ENCODE data around the gene EN1.

The EN1 gene

DNA sequence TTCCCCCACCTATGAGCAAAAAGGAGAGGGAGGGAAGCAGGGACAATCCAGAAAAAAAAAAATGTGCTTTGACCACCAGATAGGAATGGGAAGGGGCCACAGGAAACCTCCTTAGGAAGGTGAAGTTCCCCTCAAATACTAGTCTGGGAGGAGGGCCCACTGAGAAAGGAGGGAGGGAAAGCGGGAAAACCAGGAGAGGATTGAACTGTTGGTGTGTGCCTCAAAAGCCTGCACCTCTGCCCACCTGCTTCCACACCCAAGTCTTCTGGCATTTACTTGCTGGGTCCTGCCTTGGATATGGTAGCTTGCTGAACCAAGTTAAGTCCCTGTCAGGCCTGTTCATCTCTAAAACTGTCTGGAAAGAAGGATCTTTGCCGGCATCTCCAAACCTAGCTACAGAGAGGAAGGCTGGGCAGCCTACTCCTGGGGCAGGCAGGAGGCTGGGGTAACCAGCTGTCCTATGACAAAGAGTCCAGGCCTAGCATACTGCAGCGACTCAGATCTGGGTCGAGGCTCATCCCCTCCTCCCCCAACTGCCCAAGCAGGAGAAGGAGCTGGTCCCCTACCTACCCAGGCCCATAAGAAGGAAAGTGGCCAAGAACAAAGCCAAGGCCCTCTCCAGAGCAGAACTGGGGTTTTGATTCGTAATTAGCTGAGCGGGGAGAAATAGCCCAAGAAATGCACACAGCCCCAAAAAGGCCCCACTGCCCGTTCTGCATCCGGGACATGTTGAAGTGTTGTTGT lies 3.0 kb downstream of the EN1 start:
- ChIA-PET POLR2A (ENCODE audit: low non-redundant PET) (no interaction called here), CTCF (interaction anchor here (0.6 to 2.6 kb wide), 3 partner anchors 11 to 1639 kb away, joined by 3 to 8 read pairs (median 4); no protein-coding TSS in a partner anchor)
- no peak overlapping the region for H3K27ac ChIP-seq
- no peak for DNase-seq (ENCODE audit: low spot score)
- TF ChIP-seq, protein P1, sequence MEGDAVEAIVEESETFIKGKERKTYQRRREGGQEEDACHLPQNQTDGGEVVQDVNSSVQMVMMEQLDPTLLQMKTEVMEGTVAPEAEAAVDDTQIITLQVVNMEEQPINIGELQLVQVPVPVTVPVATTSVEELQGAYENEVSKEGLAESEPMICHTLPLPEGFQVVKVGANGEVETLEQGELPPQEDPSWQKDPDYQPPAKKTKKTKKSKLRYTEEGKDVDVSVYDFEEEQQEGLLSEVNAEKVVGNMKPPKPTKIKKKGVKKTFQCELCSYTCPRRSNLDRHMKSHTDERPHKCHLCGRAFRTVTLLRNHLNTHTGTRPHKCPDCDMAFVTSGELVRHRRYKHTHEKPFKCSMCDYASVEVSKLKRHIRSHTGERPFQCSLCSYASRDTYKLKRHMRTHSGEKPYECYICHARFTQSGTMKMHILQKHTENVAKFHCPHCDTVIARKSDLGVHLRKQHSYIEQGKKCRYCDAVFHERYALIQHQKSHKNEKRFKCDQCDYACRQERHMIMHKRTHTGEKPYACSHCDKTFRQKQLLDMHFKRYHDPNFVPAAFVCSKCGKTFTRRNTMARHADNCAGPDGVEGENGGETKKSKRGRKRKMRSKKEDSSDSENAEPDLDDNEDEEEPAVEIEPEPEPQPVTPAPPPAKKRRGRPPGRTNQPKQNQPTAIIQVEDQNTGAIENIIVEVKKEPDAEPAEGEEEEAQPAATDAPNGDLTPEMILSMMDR (conservative IDR thresholded peaks at IDR 0.05; ENCODE audit: low read depth), result no peak

DNA sequence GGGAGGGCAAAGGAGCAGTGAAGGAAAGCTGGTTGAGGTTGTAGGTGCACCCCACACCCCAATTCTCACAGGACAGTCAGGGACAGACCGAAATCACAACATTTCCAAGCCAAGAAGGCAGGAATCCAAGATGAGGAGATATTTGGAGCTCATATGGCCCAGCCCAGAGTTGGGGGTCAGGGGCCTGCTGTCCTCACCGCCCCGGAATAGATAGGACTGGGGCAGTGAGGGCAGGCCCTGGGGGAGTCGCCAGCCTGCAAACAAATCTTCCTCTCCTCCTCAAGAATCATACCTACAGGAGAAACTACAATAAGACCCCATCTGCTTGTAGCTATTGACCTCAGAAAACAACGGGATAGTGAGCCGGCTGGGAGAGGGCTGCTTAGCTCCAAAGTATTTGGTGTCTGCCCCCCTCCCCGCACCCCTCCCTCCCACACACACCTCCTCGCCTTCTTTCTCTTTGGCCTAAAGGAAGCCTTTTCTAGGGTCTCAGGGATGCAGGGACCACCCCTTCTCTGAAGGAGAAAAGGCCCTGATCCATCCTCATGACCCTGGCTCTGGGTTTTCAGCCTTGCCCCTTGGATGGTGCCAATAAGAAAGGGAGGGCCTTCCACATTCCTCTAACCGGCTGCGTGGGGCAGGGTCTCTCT lies 3.8 kb downstream of the EN1 start:
- ChIA-PET POLR2A (ENCODE audit: low non-redundant PET) (no interaction called here), CTCF (interaction anchor here (0.9 to 1.0 kb wide), 2 partner anchors 12 to 14 kb away, joined by 3 to 6 read pairs; no protein-coding TSS in a partner anchor)
- no peak overlapping the region for H3K27ac ChIP-seq
- no peak for DNase-seq (ENCODE audit: low spot score)
- TF ChIP-seq, protein P1 (conservative IDR thresholded peaks at IDR 0.05; ENCODE audit: low read depth), result no peak

DNA sequence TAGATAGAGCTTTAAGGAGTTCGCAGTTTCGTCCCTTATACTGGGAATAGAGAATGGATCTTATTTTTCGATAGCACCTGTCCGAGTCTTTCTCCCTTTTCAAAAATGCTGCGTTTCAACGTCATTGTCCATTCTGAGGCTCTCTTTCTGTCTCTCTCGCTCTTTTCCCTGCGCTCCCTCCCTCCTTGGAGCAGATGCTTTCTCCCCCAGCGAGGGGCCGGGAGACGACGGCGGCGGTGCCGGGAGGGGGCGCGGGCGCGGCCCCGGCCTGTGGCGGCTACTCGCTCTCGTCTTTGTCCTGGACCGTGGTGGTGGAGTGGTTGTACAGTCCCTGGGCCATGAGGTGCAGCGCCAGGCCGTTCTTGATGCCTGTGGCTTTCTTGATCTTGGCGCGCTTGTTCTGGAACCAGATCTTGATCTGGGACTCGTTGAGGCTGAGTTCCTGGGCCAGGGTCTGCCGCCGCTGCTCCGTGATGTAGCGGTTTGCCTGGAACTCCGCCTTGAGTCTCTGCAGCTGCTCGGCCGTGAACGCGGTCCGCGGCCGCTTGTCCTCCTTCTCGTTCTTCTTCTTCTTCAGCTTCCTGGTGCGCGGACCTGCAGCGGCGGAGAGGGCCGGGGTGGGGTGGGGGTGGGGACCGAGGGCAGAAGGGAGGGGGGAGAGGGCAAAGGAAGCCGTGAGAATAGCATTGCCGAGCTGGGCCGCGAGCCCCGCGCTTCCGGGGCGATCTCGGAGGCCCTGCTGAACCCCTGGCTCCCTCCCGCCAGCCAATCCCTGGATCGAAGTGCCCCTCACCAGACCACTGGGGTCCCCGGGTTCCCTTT lies 4.6 kb downstream of the EN1 start:
- DNase-seq (ENCODE audit: low spot score), result no peak
- ChIA-PET CTCF (interaction anchor here (0.9 kb wide), 1 partner anchor 12 kb away, joined by 6 read pairs; no protein-coding TSS in a partner anchor), POLR2A (ENCODE audit: low non-redundant PET) (no interaction called here)
- TF ChIP-seq, protein P1 (conservative IDR thresholded peaks at IDR 0.05; ENCODE audit: low read depth), result no peak
- H3K27ac ChIP-seq, result no peak overlapping the region

DNA sequence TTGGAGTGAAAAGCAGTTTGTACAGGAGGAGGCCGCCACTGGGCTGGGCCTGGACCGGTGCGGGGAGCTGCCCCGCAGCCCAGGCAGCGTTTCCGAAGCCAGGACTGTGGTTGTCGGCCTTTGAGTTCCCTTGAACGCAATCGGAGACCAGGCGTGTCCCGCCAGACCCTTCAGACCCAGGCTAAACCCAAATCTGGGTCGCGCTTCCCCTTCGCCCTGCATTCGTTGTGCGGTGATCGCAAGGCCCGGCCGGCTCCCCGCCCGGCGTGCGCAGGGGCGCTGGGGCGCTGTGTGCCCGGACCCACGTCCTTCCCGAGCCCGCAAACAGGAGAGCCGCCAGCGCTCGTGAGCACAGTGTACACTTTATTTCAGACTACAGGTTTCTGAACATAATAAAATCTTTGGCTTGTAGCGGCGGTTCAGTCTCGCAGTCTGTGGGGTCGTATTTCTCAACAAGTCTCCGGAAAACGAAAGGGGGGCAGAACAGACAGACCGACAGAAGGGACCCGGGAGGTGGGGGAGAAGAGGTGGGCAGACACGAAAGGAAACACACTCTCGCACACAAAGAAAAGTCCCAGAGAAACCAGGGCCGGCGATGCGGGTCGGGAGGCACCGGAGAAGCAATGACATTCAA lies 5.5 kb downstream of the EN1 start:
- ChIA-PET POLR2A (ENCODE audit: low non-redundant PET) (no interaction called here), CTCF (no interaction called here)
- no peak overlapping the region for H3K27ac ChIP-seq
- TF ChIP-seq, protein P1 (conservative IDR thresholded peaks at IDR 0.05; ENCODE audit: low read depth), result no peak
- no peak for DNase-seq (ENCODE audit: low spot score)

DNA sequence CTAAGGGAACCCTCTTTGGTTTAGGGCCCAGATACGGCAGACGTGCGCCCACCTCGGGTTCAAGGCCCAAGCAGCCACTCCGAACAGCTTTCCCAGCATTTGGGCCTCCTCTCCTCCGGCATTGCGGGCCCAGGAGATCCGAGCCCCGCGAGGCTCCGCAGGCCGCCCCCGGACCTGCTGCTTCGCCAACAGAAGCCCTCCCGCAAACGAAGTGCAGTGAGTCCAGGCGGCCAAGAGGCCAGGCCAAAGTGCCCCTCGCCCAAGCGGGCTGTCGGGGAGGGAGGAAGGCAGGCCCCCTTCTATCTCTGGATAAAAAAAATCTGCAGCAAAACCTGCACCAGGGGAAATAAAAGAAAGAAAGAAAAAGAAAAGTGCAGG lies 6.0 kb downstream of the EN1 start:
- CTCF ChIA-PET, result no interaction called here
- no peak overlapping the region for H3K27ac ChIP-seq
- TF ChIP-seq, protein P1 (conservative IDR thresholded peaks at IDR 0.05; ENCODE audit: low read depth), result no peak
- POLR2A ChIA-PET (ENCODE audit: low non-redundant PET), result no interaction called here
- no peak for DNase-seq (ENCODE audit: low spot score)

All from RWPE1 (cell line).